ENCODE data around the gene FBXO8. TPM values are rescaled to one million over a fixed set of nuclear protein-coding genes. Genes with fewer than 3 reads are reported as not detected.

Gene FBXO8
- total RNA-seq, 2 experiments from 2014 or later = 12.6 to 12.7 TPM

DNA sequence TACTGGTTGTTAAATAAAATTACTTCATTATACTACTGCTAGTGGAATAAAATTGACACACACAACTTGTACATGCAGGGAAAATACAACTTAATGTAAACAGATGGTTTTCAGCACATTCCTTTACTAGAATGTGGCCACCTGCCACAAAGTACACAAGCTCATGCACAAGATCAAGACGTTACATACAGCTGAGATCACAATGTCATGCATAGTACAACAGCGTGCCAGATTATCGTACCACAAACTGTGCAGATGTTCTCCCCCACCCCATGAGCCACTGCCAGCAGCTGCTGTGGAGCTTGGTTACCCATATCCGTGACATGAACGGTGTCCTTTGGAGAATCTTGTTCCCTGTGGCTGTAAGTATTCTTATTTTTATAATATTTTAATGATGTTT, 27.7 kb downstream of the FBXO8 start:
- intact Hi-C loops (cut with micrococcal nuclease; ENCODE audit: unreplicated experiment) = no loop called here
- no peaks in the 10 kb centered on the region for H3K4me1 ChIP-seq (ENCODE audit: insufficient read depth, low read length, poor library complexity, severe bottlenecking)
- POLR2A ChIA-PET = no interaction called here
- H3K4me2 ChIP-seq (ENCODE audit: low read length) = no peak overlapping the region
- H3K9me2 ChIP-seq (ENCODE audit: insufficient read depth, low read length) = no peaks in the 10 kb centered on the region
- TF ChIP-seq EZH2phosphoT487 (IDR thresholded peaks at IDR 0.05; ENCODE audit: borderline replicate concordance, low read depth, low read length) = no peak
- TF ChIP-seq, protein P1, sequence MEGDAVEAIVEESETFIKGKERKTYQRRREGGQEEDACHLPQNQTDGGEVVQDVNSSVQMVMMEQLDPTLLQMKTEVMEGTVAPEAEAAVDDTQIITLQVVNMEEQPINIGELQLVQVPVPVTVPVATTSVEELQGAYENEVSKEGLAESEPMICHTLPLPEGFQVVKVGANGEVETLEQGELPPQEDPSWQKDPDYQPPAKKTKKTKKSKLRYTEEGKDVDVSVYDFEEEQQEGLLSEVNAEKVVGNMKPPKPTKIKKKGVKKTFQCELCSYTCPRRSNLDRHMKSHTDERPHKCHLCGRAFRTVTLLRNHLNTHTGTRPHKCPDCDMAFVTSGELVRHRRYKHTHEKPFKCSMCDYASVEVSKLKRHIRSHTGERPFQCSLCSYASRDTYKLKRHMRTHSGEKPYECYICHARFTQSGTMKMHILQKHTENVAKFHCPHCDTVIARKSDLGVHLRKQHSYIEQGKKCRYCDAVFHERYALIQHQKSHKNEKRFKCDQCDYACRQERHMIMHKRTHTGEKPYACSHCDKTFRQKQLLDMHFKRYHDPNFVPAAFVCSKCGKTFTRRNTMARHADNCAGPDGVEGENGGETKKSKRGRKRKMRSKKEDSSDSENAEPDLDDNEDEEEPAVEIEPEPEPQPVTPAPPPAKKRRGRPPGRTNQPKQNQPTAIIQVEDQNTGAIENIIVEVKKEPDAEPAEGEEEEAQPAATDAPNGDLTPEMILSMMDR (conservative IDR thresholded peaks at IDR 0.05; ENCODE audit: low read length) = no peak
- H3K36me3 ChIP-seq (ENCODE audit: insufficient read depth, low read length) = no peaks in the 10 kb centered on the region
- no TSS peak for BruUV-seq (replicated peaks)
- CTCF ChIA-PET (ENCODE audit: unreplicated experiment) = no interaction called here
- H3K27ac ChIP-seq (ENCODE audit: low read depth, low read length, poor library complexity, severe bottlenecking) = no peak overlapping the region
- H4K20me1 ChIP-seq (ENCODE audit: insufficient read depth, low read length) = no peaks in the 10 kb centered on the region
- no peaks in the 10 kb centered on the region for H3K79me2 ChIP-seq (ENCODE audit: insufficient read depth, low read depth, low read length)
- no peak for DNase-seq (ENCODE audit: low spot score)
- H3K4me3 ChIP-seq (ENCODE audit: low read depth, low read length, poor library complexity, severe bottlenecking) = no peak overlapping the region
- H3K9me3 ChIP-seq (ENCODE audit: low read length) = no peaks in the 10 kb centered on the region
- no peak overlapping the region for H2AFZ ChIP-seq (ENCODE audit: low read length)

DNA sequence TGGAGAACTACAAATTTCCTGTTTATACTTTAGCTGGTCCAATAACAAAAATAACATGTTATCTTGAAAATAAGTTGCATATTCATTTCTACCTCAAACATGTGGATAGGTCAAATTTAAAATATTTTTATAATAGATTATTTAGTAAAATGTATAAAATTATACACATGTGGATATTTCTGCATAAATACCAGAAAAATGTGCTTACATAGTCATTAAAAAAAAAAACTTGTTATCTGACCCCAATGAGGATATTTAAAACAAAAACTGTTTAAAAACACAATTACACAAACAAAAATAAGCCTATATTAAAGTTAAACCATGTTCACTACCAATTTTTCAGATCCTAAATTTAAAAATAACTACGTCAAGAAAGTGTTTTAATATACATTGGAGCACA, 28.1 kb downstream of the FBXO8 start:
- TF ChIP-seq, protein P1 (conservative IDR thresholded peaks at IDR 0.05; ENCODE audit: low read length) = no peak
- TF ChIP-seq EZH2phosphoT487 (IDR thresholded peaks at IDR 0.05; ENCODE audit: borderline replicate concordance, low read depth, low read length) = no peak
- H4K20me1 ChIP-seq (ENCODE audit: insufficient read depth, low read length) = no peaks in the 10 kb centered on the region
- ChIA-PET CTCF (ENCODE audit: unreplicated experiment) (no interaction called here), POLR2A (no interaction called here)
- BruUV-seq (replicated peaks) = no TSS peak
- no peaks in the 10 kb centered on the region for H3K36me3 ChIP-seq (ENCODE audit: insufficient read depth, low read length)
- H3K27ac ChIP-seq (ENCODE audit: low read depth, low read length, poor library complexity, severe bottlenecking) = no peak overlapping the region
- no peaks in the 10 kb centered on the region for H3K79me2 ChIP-seq (ENCODE audit: insufficient read depth, low read depth, low read length)
- H3K4me2 ChIP-seq (ENCODE audit: low read length) = no peak overlapping the region
- no peak overlapping the region for H3K4me3 ChIP-seq (ENCODE audit: low read depth, low read length, poor library complexity, severe bottlenecking)
- no peak overlapping the region for H2AFZ ChIP-seq (ENCODE audit: low read length)
- no peak for DNase-seq (ENCODE audit: low spot score)
- intact Hi-C loops (cut with micrococcal nuclease; ENCODE audit: unreplicated experiment) = no loop called here
- H3K4me1 ChIP-seq (ENCODE audit: insufficient read depth, low read length, poor library complexity, severe bottlenecking) = no peaks in the 10 kb centered on the region
- no peaks in the 10 kb centered on the region for H3K9me3 ChIP-seq (ENCODE audit: low read length)
- no peaks in the 10 kb centered on the region for H3K9me2 ChIP-seq (ENCODE audit: insufficient read depth, low read length)

DNA sequence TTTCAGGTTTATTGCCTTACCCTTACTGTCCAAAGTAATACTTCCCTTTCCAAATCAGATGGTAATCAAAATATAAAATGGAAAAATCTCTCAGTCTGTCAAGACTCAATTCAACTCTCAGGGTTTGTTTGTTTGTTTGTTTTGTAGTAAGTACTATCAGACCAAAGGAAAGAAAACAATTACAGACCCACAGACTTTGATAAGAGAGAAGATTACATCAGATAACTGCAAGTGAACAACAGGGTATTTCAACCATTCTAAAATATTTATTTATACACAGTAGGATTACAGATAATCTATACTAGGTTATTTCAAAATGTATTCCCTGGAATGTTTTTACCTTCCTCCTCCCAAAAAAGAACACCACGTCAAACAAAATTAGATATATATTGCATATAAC, 28.9 kb downstream of the FBXO8 start:
- Histone ChIP-seq H3K36me3 (ENCODE audit: insufficient read depth, low read length) (no peaks in the 10 kb centered on the region), H2AFZ (ENCODE audit: low read length) (no peak overlapping the region), H3K4me1 (ENCODE audit: insufficient read depth, low read length, poor library complexity, severe bottlenecking) (no peaks in the 10 kb centered on the region), H3K4me3 (ENCODE audit: low read depth, low read length, poor library complexity, severe bottlenecking) (no peak overlapping the region), H3K4me2 (ENCODE audit: low read length) (no peak overlapping the region), H3K27ac (ENCODE audit: low read depth, low read length, poor library complexity, severe bottlenecking) (no peak overlapping the region), H3K79me2 (ENCODE audit: insufficient read depth, low read depth, low read length) (no peaks in the 10 kb centered on the region), H3K9me3 (ENCODE audit: low read length) (no peaks in the 10 kb centered on the region), H4K20me1 (ENCODE audit: insufficient read depth, low read length) (no peaks in the 10 kb centered on the region), H3K9me2 (ENCODE audit: insufficient read depth, low read length) (no peaks in the 10 kb centered on the region)
- CTCF ChIA-PET (ENCODE audit: unreplicated experiment) = no interaction called here
- no peak for TF ChIP-seq EZH2phosphoT487 (IDR thresholded peaks at IDR 0.05; ENCODE audit: borderline replicate concordance, low read depth, low read length)
- TF ChIP-seq, protein P1 (conservative IDR thresholded peaks at IDR 0.05; ENCODE audit: low read length) = no peak
- no peak for DNase-seq (ENCODE audit: low spot score)
- POLR2A ChIA-PET = no interaction called here
- intact Hi-C loops (cut with micrococcal nuclease; ENCODE audit: unreplicated experiment) = no loop called here
- BruUV-seq (replicated peaks) = no TSS peak

Measured in OCI-LY7 (cell line).